Heart left ventricle (tissue), 16 donors: ENCODE data around the gene LPO. TPM values are rescaled to one million over a fixed set of nuclear protein-coding genes. Genes with fewer than 3 reads are reported as not detected.

ENCODE experiments used
- ATAC-seq, 4 donors: fragments of 200-7000 bp; cut with Tn5 transposase; one replicate each; pipeline ENCODE4 v1.9.1; 2020 to 2022; ENCODE audit warnings: moderate library complexity in 4 of 4, mild to moderate bottlenecking in 3 of 4, moderate number of reproducible peaks in 1 of 4
- DNase-seq, 5 donors: peaks; one replicate each; pipeline ENCODE4 v3.0.0-alpha.2; 2020
- H3K27ac ChIP-seq, 12 donors: fragments of 200-600 bp; sonication (generic) in 4 of 12; one replicate each; pipeline versions ENCODE4 v1.5.0 to v1.8.0; 2016 to 2022; ENCODE audit warnings: mild to moderate bottlenecking in 2 of 12
- H3K27me3 ChIP-seq, 9 donors: fragments of 200-600 bp; sonication (generic) in 2 of 9; one replicate each; pipeline versions ENCODE4 v1.5.1 to v1.8.0; 2016 to 2022; ENCODE audit warnings: mild to moderate bottlenecking in 3 of 9
- H3K36me3 ChIP-seq, 9 donors: fragments of 200-600 bp; sonication (generic) in 2 of 9; one replicate each; pipeline versions ENCODE4 v1.5.0 to v1.8.0; 2018 to 2022; ENCODE audit warnings: mild to moderate bottlenecking in 2 of 9
- H3K4me1 ChIP-seq, 12 donors: fragments of 200-600 bp; sonication (generic) in 4 of 12; one replicate each; pipeline versions ENCODE4 v1.5.0 to v1.8.0; 2016 to 2022; ENCODE audit warnings: mild to moderate bottlenecking in 3 of 12
- H3K4me3 ChIP-seq, 12 donors: fragments of 200-600 bp; sonication (generic) in 4 of 12; one replicate each; pipeline versions ENCODE4 v1.5.0 to v1.8.0; 2017 to 2022; ENCODE audit warnings: mild to moderate bottlenecking in 9 of 12, moderate library complexity in 4 of 12
- H3K9me3 ChIP-seq, 12 donors: fragments of 200-600 bp; sonication (generic) in 4 of 12; one replicate each; pipeline versions ENCODE4 v1.5.0 to v1.8.0; 2016 to 2022; ENCODE audit warnings: mild to moderate bottlenecking in 1 of 12
- POLR2A ChIP-seq, 2 donors: fragments of 450-650 bp; IDR thresholded peaks; one replicate each; pipeline ENCODE4 v1.6.1; 2017; ENCODE audit warnings: antibody characterized with exemption in 2 of 2, mild to moderate bottlenecking in 2 of 2, moderate library complexity in 2 of 2
- WGBS, 4 donors: extraction: QIAGEN DNeasy Blood & Tissue Kit in 2 of 4; methylation state at CpG; one replicate each; pipeline versions ENCODE4 v1.1.5 to v1.1.7; 2013 to 2018; 5-methylcytosine and 5-hydroxymethylcytosine counted together
- intact Hi-C, 10 donors: fragments of 100-400 bp; cut with DNase I; formaldehyde crosslinking; loops; one replicate each; pipeline versions ENCODE4 v1.11.1 to v1.14.2; 2022
- polyA plus RNA-seq, 2 donors: library from polyadenylated mRNA; stranded (reverse); fragments of 200-250 nt; gene quantifications; one replicate each; pipeline ENCODE4 v1.2.3, GENCODE V29; 2013
- total RNA-seq, 9 donors: library from RNA; depleted of rRNA in 2 of 9; stranded (reverse); fragments of >200 nt in 2 of 9; fragmentation: NEBNext Ultra II Directional in 3 of 9; extraction: Animal tissue kit (Norgen Biotek cat#: 25700) in 3 of 9; gene quantifications; one replicate each; pipeline versions ENCODE4 v1.1.0 to v1.2.4, GENCODE V29; 2016 to 2023
- TF ChIP-seq, protein P1 (sequence below), 12 donors: fragments of 200-600 bp; sonication (generic) in 4 of 12; IDR thresholded peaks; one replicate each; pipeline versions ENCODE4 v1.5.0 to v1.8.0; 2018 to 2022; ENCODE audit warnings: antibody characterized with exemption in 12 of 12, mild to moderate bottlenecking in 5 of 12
- donor health status: ischemic (EF 13 %, LVEDD 7.1; RV severe dilation, severe dysfunction).
- donor health status: healthy with polysubstance abuse.
- donor health status: DM: no; HTN: yes; CAD: no.
- donor health status: DM: no; HTN: no; CAD: no.
- donor health status: ischemic (EF 25% LVEDD 6.9; RV normal size, moderate dysfunction).
- donor health status: ischemic (EF 25% LVEDD 5.7; RV mildly dilated, moderate dysfunction).
- donor health status: healthy.
- donor health status: DM: yes; HTN: yes; CAD: no.
- donor health status: ischemic (EF 35%, LVEDD 5.7; RV mildly dilated, moderate dysfunction).
- donor health status: nonischemic (EF 11% LVEDD 7.7; RV severe dilation, severe dysfunction).
- donor health status: DM: yes; HTN: yes; CAD: no.
- donor health status: PGD.
- donor health status: ischemic (EF 29% LVEDD 5.4; RV normal size, mild dysfunction).
- donor health status: nonischemic (EF 23%, LVEDD 6.1; RV moderate dilation, normal function).

Gene LPO
- total and polyA plus RNA-seq, 11 donors = not detected

DNA sequence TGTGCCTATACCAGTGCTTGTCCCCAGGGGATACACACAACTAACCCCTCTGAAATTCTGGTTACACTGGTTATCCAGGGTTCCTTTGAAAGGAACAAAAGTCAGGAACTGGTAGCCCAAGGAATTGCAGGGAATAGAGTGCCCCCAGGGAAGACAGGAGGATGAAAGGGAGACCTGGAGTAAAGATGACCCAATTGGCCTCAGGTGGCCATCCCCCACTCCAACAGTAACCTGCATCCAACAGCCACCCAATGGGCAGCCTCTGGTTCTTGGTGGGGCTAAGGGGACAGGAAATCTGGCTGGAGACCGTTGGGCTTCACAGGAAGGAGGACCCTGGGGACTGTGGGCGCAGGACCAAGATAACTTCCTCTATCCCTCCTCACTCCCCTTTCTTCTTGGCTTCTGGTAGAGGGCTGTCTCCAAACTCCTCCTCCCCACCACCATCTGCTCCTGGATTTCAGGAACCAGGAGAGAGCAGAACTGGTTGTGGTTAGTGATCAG, 43.2 kb downstream of the LPO start:
- H3K36me3 ChIP-seq = no peaks in the 10 kb centered on the region
- peaks cover 0 to 31% (median 6%) of the 10 kb centered on the region in 9 donors for H3K27me3 ChIP-seq
- no peak overlapping the region for H3K4me3 ChIP-seq
- TF ChIP-seq, protein P1, sequence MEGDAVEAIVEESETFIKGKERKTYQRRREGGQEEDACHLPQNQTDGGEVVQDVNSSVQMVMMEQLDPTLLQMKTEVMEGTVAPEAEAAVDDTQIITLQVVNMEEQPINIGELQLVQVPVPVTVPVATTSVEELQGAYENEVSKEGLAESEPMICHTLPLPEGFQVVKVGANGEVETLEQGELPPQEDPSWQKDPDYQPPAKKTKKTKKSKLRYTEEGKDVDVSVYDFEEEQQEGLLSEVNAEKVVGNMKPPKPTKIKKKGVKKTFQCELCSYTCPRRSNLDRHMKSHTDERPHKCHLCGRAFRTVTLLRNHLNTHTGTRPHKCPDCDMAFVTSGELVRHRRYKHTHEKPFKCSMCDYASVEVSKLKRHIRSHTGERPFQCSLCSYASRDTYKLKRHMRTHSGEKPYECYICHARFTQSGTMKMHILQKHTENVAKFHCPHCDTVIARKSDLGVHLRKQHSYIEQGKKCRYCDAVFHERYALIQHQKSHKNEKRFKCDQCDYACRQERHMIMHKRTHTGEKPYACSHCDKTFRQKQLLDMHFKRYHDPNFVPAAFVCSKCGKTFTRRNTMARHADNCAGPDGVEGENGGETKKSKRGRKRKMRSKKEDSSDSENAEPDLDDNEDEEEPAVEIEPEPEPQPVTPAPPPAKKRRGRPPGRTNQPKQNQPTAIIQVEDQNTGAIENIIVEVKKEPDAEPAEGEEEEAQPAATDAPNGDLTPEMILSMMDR (IDR thresholded peaks at IDR 0.05) = no peak
- TF ChIP-seq POLR2A (IDR thresholded peaks at IDR 0.05) = no peak
- DNase-seq (no peak), ATAC-seq (no peak)
- no peaks in the 10 kb centered on the region for H3K9me3 ChIP-seq
- intact Hi-C loops = no loop called here
- H3K27ac ChIP-seq = no peak overlapping the region
- H3K4me1 ChIP-seq = peaks cover 0 to 15% (median 1%) of the 10 kb centered on the region in 12 donors
- 28 to 37% (median 31%) methylated on average over 2 of the region's 2 CpGs for WGBS, 4 donors

DNA sequence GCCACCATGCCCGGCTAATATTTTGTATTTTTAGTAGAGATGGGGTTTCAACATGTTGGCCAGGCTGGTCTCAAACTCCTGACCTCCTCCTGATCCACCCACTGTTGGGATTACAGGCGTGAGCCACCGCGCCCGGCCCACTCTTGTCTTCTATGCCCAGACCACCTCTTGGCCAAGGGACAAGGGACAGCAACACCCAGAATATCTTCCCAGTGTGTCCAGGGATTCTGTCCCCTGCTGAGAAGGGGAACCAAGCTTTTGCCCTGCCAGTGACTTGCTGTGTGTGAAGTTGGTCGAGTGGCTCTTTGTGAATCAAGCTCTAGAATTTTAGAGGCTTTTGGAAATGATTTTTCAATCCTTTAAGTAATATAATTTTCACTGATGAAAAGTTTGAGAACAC, 44.1 kb downstream of the LPO start:
- ATAC-seq = no peak
- Histone ChIP-seq H3K4me1 (peaks cover 0 to 15% (median 1%) of the 10 kb centered on the region in 12 donors), H3K36me3 (no peaks in the 10 kb centered on the region), H3K27me3 (peaks cover 0 to 35% (median 6%) of the 10 kb centered on the region in 9 donors), H3K4me3 (no peak overlapping the region), H3K27ac (no peak overlapping the region), H3K9me3 (no peaks in the 10 kb centered on the region)
- TF ChIP-seq, protein P1 (IDR thresholded peaks at IDR 0.05) = no peak
- TF ChIP-seq POLR2A (IDR thresholded peaks at IDR 0.05) = no peak
- no peak for DNase-seq
- intact Hi-C loops = no loop called here
- 85 to 90% (median 87%) methylated on average over 6 of the region's 6 CpGs for WGBS, 4 donors

DNA sequence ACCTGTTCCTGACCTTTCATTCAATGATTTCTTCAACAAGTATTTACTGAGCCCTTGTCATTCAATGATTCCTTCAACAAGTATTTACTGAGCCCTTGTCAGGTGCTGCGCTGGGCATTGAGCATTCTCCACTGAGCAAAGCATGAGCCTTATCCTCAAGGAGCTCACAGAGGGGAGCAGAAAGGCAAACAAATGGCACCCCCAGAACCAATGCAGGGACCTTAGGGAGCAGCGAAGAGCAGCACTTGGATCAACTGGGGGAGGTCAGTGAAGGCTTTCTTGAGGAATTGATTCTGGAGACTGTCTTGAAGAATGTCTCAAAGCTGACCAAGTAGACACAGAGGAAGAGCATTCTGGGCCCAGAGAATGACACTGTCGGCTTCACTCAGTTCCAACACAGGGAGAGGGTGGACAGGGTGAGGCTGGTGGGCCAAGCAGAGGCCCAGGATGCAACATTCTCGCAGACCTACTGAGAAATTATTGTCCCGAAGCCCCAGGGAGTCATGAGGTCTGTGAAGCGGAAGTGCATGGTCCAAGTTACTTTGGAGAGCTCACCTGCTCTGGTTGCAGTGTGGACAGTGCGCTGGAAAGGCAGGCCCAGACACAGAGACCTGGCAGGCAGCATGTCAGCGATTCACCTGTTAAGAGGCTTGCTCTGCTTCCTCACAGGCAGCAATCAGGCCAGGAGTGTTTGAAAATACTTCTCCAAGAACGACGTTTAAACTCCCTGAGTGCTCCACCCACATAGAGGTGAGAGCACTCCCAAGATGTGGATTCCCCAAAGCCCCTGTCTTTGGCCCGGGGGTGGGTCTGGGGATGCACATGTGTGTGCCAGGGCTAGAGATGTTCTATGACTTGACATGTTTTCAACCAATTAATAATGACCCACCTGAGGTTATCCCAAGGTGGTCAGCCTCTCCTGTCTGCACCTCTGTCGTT, 45.6 kb downstream of the LPO start:
- WGBS, 4 donors = 67 to 70% (median 70%) methylated on average over 10 to 12 of the region's 12 CpGs
- H3K27me3 ChIP-seq = peaks cover 0 to 40% (median 6%) of the 10 kb centered on the region in 9 donors

More for the DNA sequence above, 45.6 kb downstream of the LPO start:
- DNase-seq = no peak
- Histone ChIP-seq H3K36me3 (no peaks in the 10 kb centered on the region), H3K4me3 (no peak overlapping the region), H3K4me1 (peaks cover 0 to 11% (median 0%) of the 10 kb centered on the region in 12 donors), H3K27ac (no peak overlapping the region), H3K9me3 (no peaks in the 10 kb centered on the region)
- intact Hi-C loops = no loop called here
- TF ChIP-seq, protein P1 (IDR thresholded peaks at IDR 0.05) = no peak
- no peak for TF ChIP-seq POLR2A (IDR thresholded peaks at IDR 0.05)
- no peak for ATAC-seq
